GM19372 (cell line): ENCODE results near the gene AP1G2.
"Not testable (repeated sequence)": the region's sequence is repeated elsewhere in the genome, so short reads cannot be mapped to it uniquely, and the experiment has no call there.

ENCODE experiments used
- ATAC-seq: cut with Tn5 transposase; IDR thresholded peaks from one replicate; pipeline ENCODE4 v1.9.1; 2021; ENCODE audit warnings: mild to moderate bottlenecking, low read depth, moderate library complexity; ENCODE audit not compliant: unreplicated experiment

AP1G2 gene

GRCh38 chr14:23542261-23542660, 25.3 kb downstream of the AP1G2 start:
- ATAC-seq, result no peak

- ATAC-seq, result no peak
Measured at GRCh38 chr14:23540141-23540469, 27.5 kb downstream of the AP1G2 start.

GRCh38 chr14:23539248-23540140, 28.1 kb downstream of the AP1G2 start:
- ATAC-seq, result no peak

GRCh38 chr14:23538785-23539184, 28.8 kb downstream of the AP1G2 start:
- no peak for ATAC-seq

GRCh38 chr14:23538050-23538718, 29.4 kb downstream of the AP1G2 start:
- no peak for ATAC-seq

- no peak for ATAC-seq
Measured at GRCh38 chr14:23537351-23538049, 30.1 kb downstream of the AP1G2 start.

GRCh38 chr14:23536906-23537305, 30.7 kb downstream of the AP1G2 start:
- not testable (repeated sequence) for ATAC-seq

- no peak for ATAC-seq
Measured at GRCh38 chr14:23536494-23536893, 31.1 kb downstream of the AP1G2 start.

GRCh38 chr14:23535943-23536342, 31.6 kb downstream of the AP1G2 start:
- no peak for ATAC-seq

GRCh38 chr14:23533652-23534435, 33.7 kb downstream of the AP1G2 start:
- ATAC-seq, result no peak

GRCh38 chr14:23532658-23533057, 34.9 kb downstream of the AP1G2 start:
- ATAC-seq, result no peak

GRCh38 chr14:23531391-23531790, 36.2 kb downstream of the AP1G2 start:
- ATAC-seq, result no peak

- no peak for ATAC-seq
Measured at GRCh38 chr14:23530375-23531055, 37.1 kb downstream of the AP1G2 start.

- ATAC-seq, result no peak
Measured at GRCh38 chr14:23529016-23529415, 38.6 kb downstream of the AP1G2 start.

- ATAC-seq, result no peak
Measured at GRCh38 chr14:23528555-23528954, 39.0 kb downstream of the AP1G2 start.

- no peak for ATAC-seq
Measured at GRCh38 chr14:23525611-23526010, 42.0 kb downstream of the AP1G2 start.

GRCh38 chr14:23524954-23525353, 42.6 kb downstream of the AP1G2 start:
- ATAC-seq, result no peak

- ATAC-seq, result no peak
Measured at GRCh38 chr14:23523229-23524016, 44.2 kb downstream of the AP1G2 start.

GRCh38 chr14:23522643-23523198, 44.9 kb downstream of the AP1G2 start:
- no peak for ATAC-seq
